Hepatocyte (in vitro differentiated cells): ENCODE measurements around the gene GMPR. TPM values are rescaled to one million over a fixed set of nuclear protein-coding genes. Genes with fewer than 3 reads are reported as not detected.

Experiments
- DNase-seq: peaks from one replicate; pipeline ENCODE4 v3.0.0-alpha.2; 2016; ENCODE audit warnings: low spot score
- H2AFZ ChIP-seq: fragments of 200-600 bp; sonication (generic); 2 replicates; pipeline ENCODE4 v1.6.0; 2016; ENCODE audit warnings: antibody characterized with exemption, mild to moderate bottlenecking
- H3K27ac ChIP-seq: fragments of 200-600 bp; sonication (generic); 2 replicates; pipeline ENCODE4 v1.5.1; 2016; ENCODE audit warnings: mild to moderate bottlenecking
- H3K27me3 ChIP-seq: fragments of 200-600 bp; sonication (generic); 2 replicates; pipeline ENCODE4 v1.6.1; 2016
- H3K36me3 ChIP-seq: fragments of 200-600 bp; sonication (generic); replicated peaks from 2 replicates; pipeline ENCODE4 v1.5.1; 2016; ENCODE audit warnings: low read depth; ENCODE audit not compliant: insufficient read depth
- H3K4me1 ChIP-seq: fragments of 200-600 bp; sonication (generic); 2 replicates; pipeline ENCODE4 v1.5.1; 2016; ENCODE audit warnings: mild to moderate bottlenecking, moderate library complexity; ENCODE audit not compliant: insufficient read depth
- H3K4me2 ChIP-seq: fragments of 200-600 bp; sonication (generic); 2 replicates; pipeline ENCODE4 v1.6.0; 2016
- H3K4me3 ChIP-seq: fragments of 200-600 bp; sonication (generic); 2 replicates; pipeline ENCODE4 v1.5.1; 2016; ENCODE audit warnings: mild to moderate bottlenecking
- H3K79me2 ChIP-seq: fragments of 200-600 bp; sonication (generic); 2 replicates; pipeline ENCODE4 v1.6.0; 2017; ENCODE audit warnings: mild to moderate bottlenecking
- H3K9me2 ChIP-seq: fragments of 200-600 bp; sonication (generic); replicated peaks from 2 replicates; pipeline ENCODE4 v1.6.0; 2017; ENCODE audit warnings: mild to moderate bottlenecking; ENCODE audit not compliant: insufficient read depth
- H3K9me3 ChIP-seq: fragments of 200-600 bp; sonication (generic); 2 replicates; pipeline ENCODE4 v1.5.1; 2016; ENCODE audit warnings: low read depth, mild to moderate bottlenecking
- H4K20me1 ChIP-seq: fragments of 200-600 bp; sonication (generic); 2 replicates; pipeline ENCODE4 v1.6.0; 2016; ENCODE audit warnings: mild to moderate bottlenecking; ENCODE audit not compliant: insufficient read depth, poor library complexity, severe bottlenecking
- EZH2 ChIP-seq: fragments of 200-600 bp; sonication (generic); IDR thresholded peaks from 2 replicates; pipeline ENCODE4 v1.6.1; 2016; ENCODE audit warnings: antibody characterized with exemption, mild to moderate bottlenecking, borderline replicate concordance
- EZH2phosphoT487 ChIP-seq: fragments of 200-600 bp; sonication (generic); IDR thresholded peaks from one replicate; pipeline ENCODE4 v1.6.1; 2018; ENCODE audit warnings: antibody characterized with exemption, mild to moderate bottlenecking, low read depth, moderate library complexity; ENCODE audit not compliant: unreplicated experiment, severe bottlenecking
- WGBS: methylation state at CpG from one replicate; pipeline ENCODE4 v1.1.6; 2016; ENCODE audit warnings: low lambda C conversion rate; ENCODE audit errors: missing lambda C conversion rate; 5-methylcytosine and 5-hydroxymethylcytosine counted together
- polyA plus RNA-seq: library from polyadenylated mRNA; unstranded; fragments of >200 nt; fragmentation: Nextera tagmentation; extraction: Ambion mirVana; gene quantifications from 2 replicates; pipeline ENCODE4 v1.2.1, GENCODE V29; 2016
- total RNA-seq: library from RNA; depleted of rRNA; stranded (reverse); fragments of >200 nt; gene quantifications from 2 replicates; pipeline ENCODE4 v1.2.3, GENCODE V29; 2014
- TF ChIP-seq, protein P1 (sequence below): fragments of 200-600 bp; sonication (generic); IDR thresholded peaks from 2 replicates; pipeline ENCODE4 v1.5.1; 2016; ENCODE audit warnings: antibody characterized with exemption, mild to moderate bottlenecking; ENCODE audit not compliant: poor library complexity

The GMPR gene
- total and polyA plus RNA-seq, 2 experiments from 2014 or later = 6.1 to 16.5 TPM

- Histone ChIP-seq H4K20me1 (no peaks in the 10 kb centered on the region), H2AFZ (peak overlapping the region; percentile 4), H3K36me3 (no peaks in the 10 kb centered on the region), H3K27ac (no peak overlapping the region), H3K9me3 (no peaks in the 10 kb centered on the region), H3K4me1 (peaks cover 10% of the 10 kb centered on the region), H3K9me2 (no peaks in the 10 kb centered on the region), H3K4me3 (no peak overlapping the region), H3K79me2 (no peaks in the 10 kb centered on the region), H3K27me3 (no peaks in the 10 kb centered on the region), H3K4me2 (peak overlapping the region; percentile 66)
- TF ChIP-seq, protein P1, sequence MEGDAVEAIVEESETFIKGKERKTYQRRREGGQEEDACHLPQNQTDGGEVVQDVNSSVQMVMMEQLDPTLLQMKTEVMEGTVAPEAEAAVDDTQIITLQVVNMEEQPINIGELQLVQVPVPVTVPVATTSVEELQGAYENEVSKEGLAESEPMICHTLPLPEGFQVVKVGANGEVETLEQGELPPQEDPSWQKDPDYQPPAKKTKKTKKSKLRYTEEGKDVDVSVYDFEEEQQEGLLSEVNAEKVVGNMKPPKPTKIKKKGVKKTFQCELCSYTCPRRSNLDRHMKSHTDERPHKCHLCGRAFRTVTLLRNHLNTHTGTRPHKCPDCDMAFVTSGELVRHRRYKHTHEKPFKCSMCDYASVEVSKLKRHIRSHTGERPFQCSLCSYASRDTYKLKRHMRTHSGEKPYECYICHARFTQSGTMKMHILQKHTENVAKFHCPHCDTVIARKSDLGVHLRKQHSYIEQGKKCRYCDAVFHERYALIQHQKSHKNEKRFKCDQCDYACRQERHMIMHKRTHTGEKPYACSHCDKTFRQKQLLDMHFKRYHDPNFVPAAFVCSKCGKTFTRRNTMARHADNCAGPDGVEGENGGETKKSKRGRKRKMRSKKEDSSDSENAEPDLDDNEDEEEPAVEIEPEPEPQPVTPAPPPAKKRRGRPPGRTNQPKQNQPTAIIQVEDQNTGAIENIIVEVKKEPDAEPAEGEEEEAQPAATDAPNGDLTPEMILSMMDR = peak; percentile 10
- no peak for TF ChIP-seq EZH2
- 43% methylated on average over 20 of the region's 20 CpGs for WGBS
- peak; percentile 22 for DNase-seq
Observed at GRCh38 chr6:16228709-16229665, 9.4 kb upstream of the GMPR start.

DNA sequence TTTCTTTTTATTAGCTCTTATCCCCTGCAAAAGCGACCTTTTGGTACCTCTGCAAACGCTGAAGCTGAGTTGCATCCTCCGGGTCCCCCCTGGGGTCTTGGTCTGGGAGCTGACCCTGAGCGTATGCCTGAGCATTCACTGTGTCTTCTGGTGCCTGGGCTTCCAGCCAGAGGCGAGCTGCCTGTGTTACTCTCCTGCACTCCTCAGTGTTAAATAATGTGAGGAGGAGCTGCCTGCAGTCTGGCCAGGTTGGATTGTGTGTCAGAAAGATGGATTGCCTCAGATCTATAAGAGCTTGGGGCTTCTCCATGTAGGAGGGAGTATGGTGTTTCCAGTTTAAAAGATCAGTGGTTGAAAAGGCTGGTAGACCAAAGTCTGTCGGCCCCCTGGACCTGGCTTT lies 8.7 kb upstream of the GMPR start:
- Histone ChIP-seq H3K9me2 (no peaks in the 10 kb centered on the region), H4K20me1 (no peaks in the 10 kb centered on the region), H2AFZ (no peak overlapping the region), H3K27me3 (no peaks in the 10 kb centered on the region), H3K79me2 (no peaks in the 10 kb centered on the region), H3K9me3 (no peaks in the 10 kb centered on the region), H3K4me3 (no peak overlapping the region), H3K4me1 (peaks cover 10% of the 10 kb centered on the region), H3K27ac (no peak overlapping the region), H3K36me3 (no peaks in the 10 kb centered on the region), H3K4me2 (peak overlapping the region; percentile 66)
- WGBS = 43% methylated on average over 6 of the region's 6 CpGs
- no peak for DNase-seq
- TF ChIP-seq EZH2 (no peak), EZH2phosphoT487 (no peak)
- TF ChIP-seq, protein P1 = no peak

DNA sequence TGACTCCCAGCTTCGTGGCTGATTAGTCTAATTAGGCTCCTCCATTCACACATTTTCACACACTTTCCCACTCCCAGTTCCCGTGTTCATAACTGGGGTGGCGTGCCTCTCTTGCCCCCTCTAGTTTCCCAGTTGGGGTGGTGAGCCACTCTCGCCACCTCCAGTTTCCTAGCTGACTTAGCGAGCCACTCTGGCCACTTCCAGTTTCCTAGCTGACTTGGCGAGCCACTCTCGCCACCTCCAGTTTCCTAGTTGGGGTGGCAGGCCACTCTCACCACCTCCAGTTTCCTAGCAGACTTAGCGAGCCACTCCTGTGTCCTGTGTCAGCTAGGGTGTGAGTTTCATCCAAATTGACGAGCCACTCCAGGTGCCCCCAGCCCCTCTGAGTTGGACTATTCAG lies 7.4 kb upstream of the GMPR start:
- DNase-seq = no peak
- 89% methylated on average over 9 of the region's 9 CpGs for WGBS

More for the DNA sequence above, 7.4 kb upstream of the GMPR start:
- Histone ChIP-seq H3K9me3 (no peaks in the 10 kb centered on the region), H4K20me1 (no peaks in the 10 kb centered on the region), H3K9me2 (no peaks in the 10 kb centered on the region), H3K4me2 (no peak overlapping the region), H3K27ac (no peak overlapping the region), H3K27me3 (no peaks in the 10 kb centered on the region), H3K4me3 (no peak overlapping the region), H3K4me1 (peaks cover 10% of the 10 kb centered on the region), H3K36me3 (no peaks in the 10 kb centered on the region), H3K79me2 (no peaks in the 10 kb centered on the region), H2AFZ (no peak overlapping the region)
- TF ChIP-seq EZH2phosphoT487 (no peak), EZH2 (no peak)
- TF ChIP-seq, protein P1 = no peak
